Measurements from ENCODE around the gene LRCH1. TPM values are rescaled to one million over a fixed set of nuclear protein-coding genes. Genes with fewer than 3 reads are reported as not detected.

The LRCH1 gene
- total RNA-seq, 4 donors from 2014 or later, result 17.2 to 25.7 (median 21.9) TPM

GRCh38 chr13:46553886-46554858, 1.2 kb downstream of the LRCH1 start:
- peaks cover 0 to 36% (median 9%) of the 10 kb centered on the region in 4 donors for H3K4me1 ChIP-seq
- H3K36me3 ChIP-seq, result no peaks in the 10 kb centered on the region
- peak overlapping the region; percentile 82 to 96 (median 90) for H3K4me3 ChIP-seq
- peak; percentile 43 to 59 for DNase-seq (ENCODE audit: low spot score in 2 of 2)
- TF ChIP-seq POLR2A (IDR thresholded peaks at IDR 0.05), result peak; percentile 8 to 31
- peak in 1 of 2 donors; percentile 62 for TF ChIP-seq EP300 (IDR thresholded peaks at IDR 0.05)
- TF ChIP-seq CTCF (IDR thresholded peaks at IDR 0.05), result peak; percentile 7 to 45 (median 28)
- H3K27ac ChIP-seq, result peak overlapping the region; percentile 88 to 94 (median 92)
- no peaks in the 10 kb centered on the region for H3K9me3 ChIP-seq
- no peaks in the 10 kb centered on the region for H3K27me3 ChIP-seq
- 0 to 1% methylated on average over 40 to 75 of the region's 75 CpGs for WGBS, 2 donors

DNA sequence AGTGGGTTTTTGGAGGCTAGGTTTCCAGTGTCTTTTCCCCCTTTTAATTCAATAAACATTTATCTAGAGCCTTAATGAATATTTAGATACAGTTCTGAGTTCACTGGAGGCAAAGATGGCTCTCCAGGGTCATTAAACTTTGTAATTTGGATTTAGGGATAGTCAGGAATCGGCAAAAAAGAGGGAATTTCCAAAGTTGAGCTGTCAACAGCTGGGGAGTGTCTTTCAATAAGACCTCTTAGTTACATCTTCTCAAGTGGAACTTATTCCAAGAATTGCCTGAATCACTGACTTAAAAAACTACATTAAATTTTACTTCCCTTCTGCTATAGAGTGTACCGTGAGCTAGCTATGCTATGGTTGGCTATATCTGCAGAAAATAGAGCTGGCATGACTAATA, 2.0 kb downstream of the LRCH1 start:
- H3K4me3 ChIP-seq, result peak overlapping the region; percentile 82 to 96 (median 90)
- H3K4me1 ChIP-seq, result peaks cover 0 to 44% (median 9%) of the 10 kb centered on the region in 4 donors
- no peak for DNase-seq (ENCODE audit: low spot score in 2 of 2)
- H3K27ac ChIP-seq, result peak overlapping the region; percentile 88 to 94 (median 92)
- no peaks in the 10 kb centered on the region for H3K27me3 ChIP-seq
- no peaks in the 10 kb centered on the region for H3K9me3 ChIP-seq
- TF ChIP-seq CTCF (IDR thresholded peaks at IDR 0.05) (no peak), EP300 (IDR thresholded peaks at IDR 0.05) (no peak), POLR2A (IDR thresholded peaks at IDR 0.05) (no peak)
- 22 to 27% methylated on average over 2 of the region's 2 CpGs for WGBS, 2 donors
- H3K36me3 ChIP-seq, result no peaks in the 10 kb centered on the region

DNA sequence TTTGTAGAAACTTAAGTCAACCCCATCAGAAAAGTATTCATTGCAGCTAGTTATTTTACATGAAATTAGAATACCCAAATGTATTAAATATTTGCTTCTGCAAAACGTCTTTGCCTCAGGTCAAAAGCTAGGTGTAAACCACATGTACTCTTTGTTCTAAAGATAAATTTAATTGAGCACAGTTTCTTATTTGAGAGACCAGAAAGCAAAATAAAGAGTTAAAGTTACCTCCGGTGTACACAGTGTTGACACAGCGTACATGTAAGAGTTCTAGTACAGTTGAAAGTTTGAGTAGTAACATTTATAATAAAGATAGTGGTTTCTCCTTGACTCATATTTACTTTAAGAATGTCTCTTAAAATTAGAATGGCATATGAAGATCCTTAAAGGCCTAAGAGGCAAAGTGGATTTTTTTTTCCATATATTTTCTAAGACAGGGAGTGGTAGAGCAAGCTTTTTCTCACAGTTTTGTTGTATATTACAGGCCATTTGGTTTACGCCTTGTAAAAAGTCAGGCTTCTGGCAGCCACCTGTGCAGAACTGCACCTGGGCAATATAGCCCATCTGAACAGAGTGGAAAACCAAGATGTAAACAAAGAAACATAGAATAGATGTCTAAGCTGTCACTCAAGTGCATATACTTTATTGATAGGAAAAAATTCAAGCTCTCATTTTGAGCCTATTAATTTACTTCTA, 2.9 kb downstream of the LRCH1 start:
- 60 to 62% methylated on average over 4 of the region's 4 CpGs for WGBS, 2 donors
- Histone ChIP-seq H3K27ac (peak overlapping the region in 2 of 4 donors; percentile 92 to 94), H3K27me3 (no peaks in the 10 kb centered on the region), H3K4me3 (no peak overlapping the region), H3K9me3 (no peaks in the 10 kb centered on the region), H3K4me1 (peaks cover 0 to 47% (median 9%) of the 10 kb centered on the region in 4 donors), H3K36me3 (no peaks in the 10 kb centered on the region)
- DNase-seq (ENCODE audit: low spot score in 2 of 2), result no peak
- TF ChIP-seq EP300 (IDR thresholded peaks at IDR 0.05), result no peak
- no peak for TF ChIP-seq CTCF (IDR thresholded peaks at IDR 0.05)
- no peak for TF ChIP-seq POLR2A (IDR thresholded peaks at IDR 0.05)

GRCh38 chr13:46556418-46556779, 3.4 kb downstream of the LRCH1 start:
- H3K4me3 ChIP-seq, result no peak overlapping the region
- no peaks in the 10 kb centered on the region for H3K27me3 ChIP-seq
- H3K9me3 ChIP-seq, result no peaks in the 10 kb centered on the region
- TF ChIP-seq EP300 (IDR thresholded peaks at IDR 0.05) (no peak), CTCF (IDR thresholded peaks at IDR 0.05) (no peak), POLR2A (IDR thresholded peaks at IDR 0.05) (no peak)
- no peaks in the 10 kb centered on the region for H3K36me3 ChIP-seq
- DNase-seq (ENCODE audit: low spot score in 2 of 2), result no peak
- H3K4me1 ChIP-seq, result peaks cover 0 to 42% (median 7%) of the 10 kb centered on the region in 4 donors
- H3K27ac ChIP-seq, result no peak overlapping the region
- WGBS, 2 donors, result 85 to 87% methylated on average over 6 of the region's 6 CpGs
